ENCODE measurements around the gene FOXL1.

FOXL1 gene

GRCh38 chr16:86578061-86578599, at the start of gene FOXL1:
TSS of gene FOXL1 (plus strand) at chr16:86578549. CDS start at chr16:86578724, 175 bp downstream.
- H3K4me3 ChIP-seq (replicated peaks; ENCODE audit: low read depth, low read length) = peak within 1 kb of the TSS; percentile 35
- DNase-seq (ENCODE audit: low read depth) = peak; percentile 57
- no peak for TF ChIP-seq CTCF (IDR thresholded peaks at IDR 0.05; ENCODE audit: low read length, missing control alignments)

- no peak for DNase-seq (ENCODE audit: low read depth)
- TF ChIP-seq CTCF (IDR thresholded peaks at IDR 0.05; ENCODE audit: low read length, missing control alignments) = no peak
- H3K4me3 ChIP-seq (replicated peaks; ENCODE audit: low read depth, low read length) = no peak overlapping the region
Observed at GRCh38 chr16:86529160-86529559, 49.2 kb upstream of the FOXL1 start.

GRCh38 chr16:86530251-86531190, 47.8 kb upstream of the FOXL1 start:
- DNase-seq (ENCODE audit: low read depth) = no peak
- no peak for TF ChIP-seq CTCF (IDR thresholded peaks at IDR 0.05; ENCODE audit: low read length, missing control alignments)
- no peak overlapping the region for H3K4me3 ChIP-seq (replicated peaks; ENCODE audit: low read depth, low read length)

GRCh38 chr16:86531191-86531545, 47.2 kb upstream of the FOXL1 start:
- TF ChIP-seq CTCF (IDR thresholded peaks at IDR 0.05; ENCODE audit: low read length, missing control alignments) = no peak
- H3K4me3 ChIP-seq (replicated peaks; ENCODE audit: low read depth, low read length) = no peak overlapping the region
- peak; percentile 55 for DNase-seq (ENCODE audit: low read depth)

GRCh38 chr16:86531641-86532525, 46.5 kb upstream of the FOXL1 start:
- no peak overlapping the region for H3K4me3 ChIP-seq (replicated peaks; ENCODE audit: low read depth, low read length)
- no peak for DNase-seq (ENCODE audit: low read depth)
- TF ChIP-seq CTCF (IDR thresholded peaks at IDR 0.05; ENCODE audit: low read length, missing control alignments) = no peak

GRCh38 chr16:86532526-86532815, 45.9 kb upstream of the FOXL1 start:
- TF ChIP-seq CTCF (IDR thresholded peaks at IDR 0.05; ENCODE audit: low read length, missing control alignments) = no peak
- no peak for DNase-seq (ENCODE audit: low read depth)
- H3K4me3 ChIP-seq (replicated peaks; ENCODE audit: low read depth, low read length) = no peak overlapping the region

Data from fibroblast of pulmonary artery (primary cell).